HL-60 (cell line): ENCODE data around the gene ATOX1.

Source experiments
- GABPA ChIP-seq: IDR thresholded peaks from 2 replicates; pipeline ENCODE4 v1.6.1; 2012; ENCODE audit warnings: low read depth
- POLR2AphosphoS5 ChIP-seq: IDR thresholded peaks from 2 replicates; pipeline ENCODE4 v1.6.1; 2012; ENCODE audit warnings: low read depth
- SPI1 ChIP-seq: IDR thresholded peaks from 2 replicates; pipeline ENCODE4 v1.6.1; 2012; ENCODE audit warnings: low read depth, mild to moderate bottlenecking, borderline replicate concordance
- TF ChIP-seq, protein P1 (sequence below): IDR thresholded peaks from one replicate; pipeline ENCODE4 v1.5.1; 2011; ENCODE audit warnings: low read length, control low read depth, inconsistent platforms; ENCODE audit not compliant: insufficient read depth
- TF ChIP-seq, protein P2 (sequence below): IDR thresholded peaks from 2 replicates; pipeline ENCODE4 v1.6.1; 2012; ENCODE audit warnings: low read depth; ENCODE audit not compliant: insufficient replicate concordance

DNA sequence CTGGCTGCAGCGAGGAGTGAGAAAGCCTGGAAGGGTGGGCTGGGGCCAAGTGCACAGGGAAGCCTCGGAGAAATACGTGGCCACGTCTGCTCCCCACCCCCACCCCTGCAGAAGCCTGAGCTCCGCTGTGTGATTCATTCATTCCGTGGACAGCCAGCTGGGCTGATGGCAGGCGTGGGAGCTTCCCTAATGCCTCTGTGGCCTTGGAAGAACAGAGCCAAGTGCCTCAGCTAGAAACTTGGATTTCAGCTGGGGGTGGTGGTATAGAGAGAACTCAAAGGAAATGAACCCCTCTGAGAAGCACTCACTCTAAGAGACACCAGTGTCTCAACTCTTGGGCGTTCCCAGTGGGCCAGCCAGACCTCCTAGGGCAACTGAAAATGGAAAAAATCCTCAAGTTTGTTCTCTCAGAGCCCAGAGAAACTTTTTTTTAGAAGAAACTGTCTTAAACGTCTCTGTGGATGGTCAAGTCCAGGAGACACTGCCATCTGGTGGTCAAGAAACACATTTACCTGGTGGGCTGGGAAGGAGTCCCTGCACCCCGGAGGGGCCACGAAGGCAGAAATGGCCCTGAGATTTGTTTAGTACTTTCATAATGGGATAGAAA lies 18.0 kb downstream of the ATOX1 start:
- TF ChIP-seq, protein P1, sequence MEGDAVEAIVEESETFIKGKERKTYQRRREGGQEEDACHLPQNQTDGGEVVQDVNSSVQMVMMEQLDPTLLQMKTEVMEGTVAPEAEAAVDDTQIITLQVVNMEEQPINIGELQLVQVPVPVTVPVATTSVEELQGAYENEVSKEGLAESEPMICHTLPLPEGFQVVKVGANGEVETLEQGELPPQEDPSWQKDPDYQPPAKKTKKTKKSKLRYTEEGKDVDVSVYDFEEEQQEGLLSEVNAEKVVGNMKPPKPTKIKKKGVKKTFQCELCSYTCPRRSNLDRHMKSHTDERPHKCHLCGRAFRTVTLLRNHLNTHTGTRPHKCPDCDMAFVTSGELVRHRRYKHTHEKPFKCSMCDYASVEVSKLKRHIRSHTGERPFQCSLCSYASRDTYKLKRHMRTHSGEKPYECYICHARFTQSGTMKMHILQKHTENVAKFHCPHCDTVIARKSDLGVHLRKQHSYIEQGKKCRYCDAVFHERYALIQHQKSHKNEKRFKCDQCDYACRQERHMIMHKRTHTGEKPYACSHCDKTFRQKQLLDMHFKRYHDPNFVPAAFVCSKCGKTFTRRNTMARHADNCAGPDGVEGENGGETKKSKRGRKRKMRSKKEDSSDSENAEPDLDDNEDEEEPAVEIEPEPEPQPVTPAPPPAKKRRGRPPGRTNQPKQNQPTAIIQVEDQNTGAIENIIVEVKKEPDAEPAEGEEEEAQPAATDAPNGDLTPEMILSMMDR, result peak; percentile 62
- TF ChIP-seq POLR2AphosphoS5 (no peak), SPI1 (no peak), GABPA (no peak)
- TF ChIP-seq, protein P2, sequence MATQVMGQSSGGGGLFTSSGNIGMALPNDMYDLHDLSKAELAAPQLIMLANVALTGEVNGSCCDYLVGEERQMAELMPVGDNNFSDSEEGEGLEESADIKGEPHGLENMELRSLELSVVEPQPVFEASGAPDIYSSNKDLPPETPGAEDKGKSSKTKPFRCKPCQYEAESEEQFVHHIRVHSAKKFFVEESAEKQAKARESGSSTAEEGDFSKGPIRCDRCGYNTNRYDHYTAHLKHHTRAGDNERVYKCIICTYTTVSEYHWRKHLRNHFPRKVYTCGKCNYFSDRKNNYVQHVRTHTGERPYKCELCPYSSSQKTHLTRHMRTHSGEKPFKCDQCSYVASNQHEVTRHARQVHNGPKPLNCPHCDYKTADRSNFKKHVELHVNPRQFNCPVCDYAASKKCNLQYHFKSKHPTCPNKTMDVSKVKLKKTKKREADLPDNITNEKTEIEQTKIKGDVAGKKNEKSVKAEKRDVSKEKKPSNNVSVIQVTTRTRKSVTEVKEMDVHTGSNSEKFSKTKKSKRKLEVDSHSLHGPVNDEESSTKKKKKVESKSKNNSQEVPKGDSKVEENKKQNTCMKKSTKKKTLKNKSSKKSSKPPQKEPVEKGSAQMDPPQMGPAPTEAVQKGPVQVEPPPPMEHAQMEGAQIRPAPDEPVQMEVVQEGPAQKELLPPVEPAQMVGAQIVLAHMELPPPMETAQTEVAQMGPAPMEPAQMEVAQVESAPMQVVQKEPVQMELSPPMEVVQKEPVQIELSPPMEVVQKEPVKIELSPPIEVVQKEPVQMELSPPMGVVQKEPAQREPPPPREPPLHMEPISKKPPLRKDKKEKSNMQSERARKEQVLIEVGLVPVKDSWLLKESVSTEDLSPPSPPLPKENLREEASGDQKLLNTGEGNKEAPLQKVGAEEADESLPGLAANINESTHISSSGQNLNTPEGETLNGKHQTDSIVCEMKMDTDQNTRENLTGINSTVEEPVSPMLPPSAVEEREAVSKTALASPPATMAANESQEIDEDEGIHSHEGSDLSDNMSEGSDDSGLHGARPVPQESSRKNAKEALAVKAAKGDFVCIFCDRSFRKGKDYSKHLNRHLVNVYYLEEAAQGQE, result no peak
